Omental fat pad (tissue), 4 donors: Measurements from ENCODE around the gene D2HGDH. TPM values are rescaled to one million over a fixed set of nuclear protein-coding genes. Genes with fewer than 3 reads are reported as not detected.

Experiments
- ATAC-seq: fragments of 150-250 bp; one replicate; pipeline ENCODE4 v1.9.1; 2016; ENCODE audit warnings: mild to moderate bottlenecking, moderate library complexity; ENCODE audit not compliant: low FRiP score
- DNase-seq: peaks from one replicate; pipeline ENCODE4 v3.0.0-alpha.2; 2019; ENCODE audit warnings: low spot score
- CTCF ChIP-seq, 3 donors: fragments of 450-650 bp; IDR thresholded peaks; one replicate each; pipeline ENCODE4 v1.5.1; 2016 to 2017; ENCODE audit warnings: antibody characterized with exemption in 3 of 3, mild to moderate bottlenecking in 3 of 3, moderate library complexity in 2 of 3
- total RNA-seq, 4 donors: library from RNA; depleted of rRNA; stranded (reverse); fragments of >200 nt; gene quantifications; one replicate each; pipeline ENCODE4 v1.1.0, GENCODE V29; 2016

The D2HGDH gene
- total RNA-seq, 4 donors from 2014 or later = 12.4 to 31.2 (median 16.9) TPM

GRCh38 chr2:241770185-241770935, 35.9 kb downstream of the D2HGDH start:
- DNase-seq = no peak
- TF ChIP-seq CTCF (IDR thresholded peaks at IDR 0.05) = no peak
- no peak for ATAC-seq

GRCh38 chr2:241770936-241771285, 36.5 kb downstream of the D2HGDH start:
- DNase-seq (no peak), ATAC-seq (no peak)
- no peak for TF ChIP-seq CTCF (IDR thresholded peaks at IDR 0.05)

DNA sequence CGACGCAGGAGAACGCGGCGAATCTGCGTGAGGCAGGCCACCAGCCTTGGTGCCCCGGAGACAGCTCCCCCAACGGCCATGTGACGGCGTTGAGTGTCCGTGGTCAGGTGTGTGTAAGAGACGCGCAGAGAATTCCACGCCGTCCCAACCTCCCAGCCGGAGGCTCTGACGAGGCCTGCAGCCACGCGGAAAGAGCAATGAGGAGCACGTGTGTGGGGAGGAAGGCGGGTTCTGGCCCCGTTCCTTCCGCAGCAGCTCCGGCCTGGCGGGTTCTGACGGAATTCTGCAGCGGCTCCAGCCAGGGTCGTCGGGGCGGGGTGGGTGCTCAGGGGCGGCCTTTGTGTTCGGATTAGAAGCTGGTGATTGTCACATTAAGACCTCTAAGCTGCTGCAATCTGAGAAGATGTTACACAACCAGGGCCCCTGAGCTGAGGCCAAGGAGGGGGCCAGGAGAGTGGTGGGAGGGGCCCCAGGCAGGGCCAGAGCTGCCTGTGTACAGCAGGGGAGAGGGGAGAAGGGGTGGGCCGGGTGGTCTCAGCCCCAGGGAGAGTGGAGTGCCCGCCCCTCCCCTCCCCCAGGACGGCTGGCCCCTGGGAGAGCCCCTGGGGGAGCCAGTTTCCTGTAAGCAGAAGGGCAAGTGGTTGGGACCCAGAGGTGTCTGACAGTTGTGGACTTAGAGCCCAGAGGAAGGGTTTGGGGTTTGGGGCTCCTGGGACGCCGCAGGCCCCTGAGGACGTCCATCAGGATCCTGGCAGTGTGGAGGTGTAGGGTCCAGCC, 37.0 kb downstream of the D2HGDH start:
- ATAC-seq (no peak), DNase-seq (no peak)
- TF ChIP-seq CTCF (IDR thresholded peaks at IDR 0.05) = no peak

- no peak for TF ChIP-seq CTCF (IDR thresholded peaks at IDR 0.05)
- DNase-seq (no peak), ATAC-seq (no peak)
Measured at GRCh38 chr2:241772063-241772499, 37.7 kb downstream of the D2HGDH start.

- no peak for ATAC-seq
- TF ChIP-seq CTCF (IDR thresholded peaks at IDR 0.05) = no peak
- no peak for DNase-seq
Measured at GRCh38 chr2:241773511-241774418, 39.3 kb downstream of the D2HGDH start.

DNA sequence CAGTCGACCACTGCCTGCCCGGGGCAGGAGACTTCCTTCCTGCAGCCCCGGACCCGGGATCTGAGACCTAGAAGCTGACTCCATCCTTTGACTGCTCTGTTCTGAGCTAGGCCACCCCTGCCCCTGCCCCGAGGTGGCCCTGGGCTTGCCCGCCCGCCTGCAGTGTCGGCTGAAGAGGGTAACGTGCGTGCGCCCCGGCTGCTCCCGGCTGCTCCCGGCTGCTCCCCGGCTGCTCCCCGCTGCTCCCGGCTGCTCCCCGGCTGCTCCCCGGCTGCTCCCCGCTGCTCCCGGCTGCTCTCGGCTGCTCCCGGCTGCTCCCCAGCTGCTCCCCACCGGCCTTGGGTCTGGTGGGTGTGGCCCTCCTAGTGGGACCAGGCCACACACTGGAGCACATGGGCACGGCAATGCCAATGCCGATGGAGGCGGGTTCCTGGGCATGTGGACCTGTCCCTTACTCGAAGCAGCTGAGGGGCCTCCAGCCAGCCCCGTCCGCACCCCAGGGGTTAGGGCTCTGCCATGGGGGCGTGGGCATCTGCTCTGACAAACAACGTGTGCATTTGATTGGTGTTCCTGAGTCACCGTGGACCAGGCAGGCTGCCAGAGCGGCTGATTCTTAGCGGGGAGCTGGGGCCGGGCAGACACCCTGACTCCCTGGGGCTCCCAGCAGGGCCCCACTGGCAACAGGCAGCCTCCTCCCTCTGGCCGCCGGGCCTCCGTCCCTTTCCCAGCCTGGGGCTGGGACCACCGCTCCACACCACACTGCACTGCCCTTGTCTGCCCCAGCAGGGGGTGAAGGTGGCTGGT, 40.2 kb downstream of the D2HGDH start:
- no peak for TF ChIP-seq CTCF (IDR thresholded peaks at IDR 0.05)
- peak; percentile 57 for DNase-seq
- ATAC-seq = peak; percentile 51
